Measurements from ENCODE around the gene PIK3R2. TPM values are rescaled to one million over a fixed set of nuclear protein-coding genes. Genes with fewer than 3 reads are reported as not detected.

PIK3R2 gene
- total RNA-seq, 4 donors from 2014 or later = 6.3 to 11.7 (median 7.4) TPM

DNA sequence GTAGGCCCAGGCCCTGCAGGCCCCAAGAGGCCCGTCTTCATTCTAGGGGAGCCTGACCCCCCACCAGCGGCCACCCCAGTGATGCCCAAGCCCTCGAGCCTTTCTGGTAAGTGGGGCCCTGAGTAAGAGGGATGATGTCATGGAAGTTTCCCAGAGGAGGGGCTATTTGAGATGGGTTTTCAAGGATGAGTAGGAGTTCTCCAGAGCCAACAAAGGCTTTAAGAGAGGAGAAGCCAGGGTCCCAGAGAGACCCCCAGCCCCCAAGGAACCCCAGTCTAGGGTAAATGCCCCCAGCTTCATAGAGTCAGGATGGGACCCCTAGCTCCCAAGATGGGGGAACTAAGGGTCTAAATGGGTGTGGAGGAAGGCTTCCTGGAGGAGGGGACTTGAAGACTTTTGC lies 9.1 kb upstream of the PIK3R2 start:
- no peak for ATAC-seq (ENCODE audit: low FRiP score)
- TF ChIP-seq, protein P1, sequence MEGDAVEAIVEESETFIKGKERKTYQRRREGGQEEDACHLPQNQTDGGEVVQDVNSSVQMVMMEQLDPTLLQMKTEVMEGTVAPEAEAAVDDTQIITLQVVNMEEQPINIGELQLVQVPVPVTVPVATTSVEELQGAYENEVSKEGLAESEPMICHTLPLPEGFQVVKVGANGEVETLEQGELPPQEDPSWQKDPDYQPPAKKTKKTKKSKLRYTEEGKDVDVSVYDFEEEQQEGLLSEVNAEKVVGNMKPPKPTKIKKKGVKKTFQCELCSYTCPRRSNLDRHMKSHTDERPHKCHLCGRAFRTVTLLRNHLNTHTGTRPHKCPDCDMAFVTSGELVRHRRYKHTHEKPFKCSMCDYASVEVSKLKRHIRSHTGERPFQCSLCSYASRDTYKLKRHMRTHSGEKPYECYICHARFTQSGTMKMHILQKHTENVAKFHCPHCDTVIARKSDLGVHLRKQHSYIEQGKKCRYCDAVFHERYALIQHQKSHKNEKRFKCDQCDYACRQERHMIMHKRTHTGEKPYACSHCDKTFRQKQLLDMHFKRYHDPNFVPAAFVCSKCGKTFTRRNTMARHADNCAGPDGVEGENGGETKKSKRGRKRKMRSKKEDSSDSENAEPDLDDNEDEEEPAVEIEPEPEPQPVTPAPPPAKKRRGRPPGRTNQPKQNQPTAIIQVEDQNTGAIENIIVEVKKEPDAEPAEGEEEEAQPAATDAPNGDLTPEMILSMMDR (IDR thresholded peaks at IDR 0.05) = no peak

DNA sequence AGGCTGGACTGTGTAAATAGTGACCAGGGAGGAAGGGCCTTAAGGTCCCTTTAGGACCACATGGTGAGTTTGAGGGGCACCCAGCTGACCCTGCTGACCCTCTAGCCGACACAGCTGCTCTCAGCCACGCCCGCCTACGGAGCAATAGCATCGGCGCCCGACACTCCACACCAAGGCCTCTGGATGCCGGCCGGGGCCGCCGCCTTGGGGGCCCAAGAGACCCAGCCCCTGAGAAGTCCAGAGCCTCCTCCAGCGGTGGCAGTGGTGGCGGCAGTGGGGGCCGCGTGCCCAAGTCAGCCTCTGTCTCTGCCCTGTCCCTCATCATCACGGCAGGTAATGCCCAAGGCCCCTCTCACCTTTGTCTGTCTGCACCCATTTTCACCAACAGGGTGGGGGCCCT lies 8.6 kb upstream of the PIK3R2 start:
- TF ChIP-seq, protein P1 (IDR thresholded peaks at IDR 0.05) = no peak
- no peak for DNase-seq (ENCODE audit: low spot score)
- ATAC-seq (ENCODE audit: low FRiP score) = no peak

More for the DNA sequence above, 9.1 kb upstream of the PIK3R2 start:
- DNase-seq (ENCODE audit: low spot score) = no peak

DNA sequence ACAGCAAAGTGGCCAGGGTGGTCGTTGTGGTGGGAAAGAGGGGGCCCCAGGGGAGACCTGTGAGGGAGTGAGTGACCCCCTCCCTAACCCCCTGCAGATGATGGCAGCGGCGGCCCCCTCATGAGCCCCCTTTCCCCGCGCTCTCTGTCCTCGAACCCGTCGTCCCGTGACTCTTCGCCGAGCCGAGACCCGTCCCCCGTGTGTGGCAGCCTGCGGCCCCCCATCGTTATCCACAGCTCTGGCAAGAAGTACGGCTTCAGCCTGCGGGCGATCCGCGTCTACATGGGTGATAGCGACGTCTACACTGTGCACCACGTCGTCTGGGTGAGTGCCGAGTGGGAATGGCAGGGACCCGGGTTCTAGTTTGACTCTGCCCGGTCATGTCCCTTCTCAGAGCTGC lies 8.1 kb upstream of the PIK3R2 start:
- ATAC-seq (ENCODE audit: low FRiP score) = no peak
- TF ChIP-seq, protein P1 (IDR thresholded peaks at IDR 0.05) = no peak
- no peak for DNase-seq (ENCODE audit: low spot score)

DNA sequence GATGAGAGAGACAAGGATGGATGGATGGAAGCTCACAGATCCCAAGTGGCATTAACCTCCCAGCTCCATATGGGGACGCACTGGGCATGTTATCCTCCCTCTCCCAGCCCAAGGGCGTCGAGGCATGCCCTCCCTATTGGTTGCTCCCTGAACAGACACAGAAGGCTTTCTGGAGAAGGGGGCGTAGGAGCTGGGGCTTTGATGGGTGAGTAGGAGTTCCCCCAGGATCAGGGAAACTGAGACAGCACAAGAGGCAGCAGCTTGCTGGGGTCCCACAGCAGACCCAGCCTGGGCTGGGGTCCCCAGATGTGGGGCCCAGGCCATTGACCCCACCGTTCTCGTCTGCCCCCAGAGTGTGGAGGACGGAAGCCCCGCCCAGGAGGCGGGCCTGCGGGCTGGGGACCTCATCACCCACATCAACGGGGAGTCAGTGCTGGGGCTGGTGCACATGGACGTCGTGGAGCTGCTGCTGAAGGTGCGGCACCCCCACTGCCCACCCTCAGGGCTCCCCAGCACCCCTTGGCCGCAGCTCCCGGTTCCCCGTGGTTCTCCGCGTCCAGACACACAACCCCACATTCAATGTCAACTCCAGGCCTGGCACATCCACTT lies 7.5 kb upstream of the PIK3R2 start:
- TF ChIP-seq, protein P1 (IDR thresholded peaks at IDR 0.05) = no peak
- ATAC-seq (ENCODE audit: low FRiP score) = no peak
- no peak for DNase-seq (ENCODE audit: low spot score)

DNA sequence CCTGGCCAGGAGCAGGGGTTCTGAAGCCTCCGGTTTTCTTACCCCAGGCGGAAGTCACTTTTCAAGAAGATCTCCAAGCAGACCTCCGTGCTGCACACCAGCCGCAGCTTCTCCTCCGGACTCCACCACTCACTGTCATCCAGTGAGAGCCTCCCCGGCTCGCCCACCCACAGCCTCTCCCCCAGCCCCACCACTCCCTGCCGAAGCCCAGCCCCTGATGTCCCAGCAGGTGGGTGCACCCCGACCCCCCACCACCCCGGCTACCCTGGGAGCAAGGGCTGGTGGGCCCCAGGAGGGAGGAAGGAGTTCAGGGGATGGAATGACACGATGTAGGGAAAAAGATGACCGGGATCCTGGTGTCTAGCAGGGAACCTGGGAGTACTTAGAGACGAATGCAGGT lies 5.6 kb upstream of the PIK3R2 start:
- ATAC-seq (ENCODE audit: low FRiP score) (no peak), DNase-seq (ENCODE audit: low spot score) (no peak)
- TF ChIP-seq, protein P1 (IDR thresholded peaks at IDR 0.05) = no peak

DNA sequence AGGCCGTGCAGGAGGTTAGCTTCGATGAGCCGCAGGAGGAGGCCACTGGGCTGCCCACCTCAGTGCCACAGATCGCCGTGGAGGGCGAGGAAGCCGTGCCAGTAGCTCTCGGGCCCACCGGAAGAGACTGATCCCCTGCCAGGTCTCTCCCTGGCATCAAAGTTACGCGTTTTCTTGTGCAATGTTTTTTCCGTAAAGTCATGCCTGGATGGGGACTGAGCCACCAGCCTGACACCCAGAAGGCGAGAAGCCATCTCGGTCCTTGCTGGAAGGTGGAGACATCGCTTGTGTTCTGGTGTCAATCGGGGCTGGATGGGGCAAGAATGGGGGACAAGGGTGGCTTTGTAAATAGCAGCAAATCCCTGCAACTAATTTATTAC lies 3.4 kb upstream of the PIK3R2 start:
- TF ChIP-seq, protein P1 (IDR thresholded peaks at IDR 0.05) = no peak
- ATAC-seq (ENCODE audit: low FRiP score) (no peak), DNase-seq (ENCODE audit: low spot score) (no peak)

DNA sequence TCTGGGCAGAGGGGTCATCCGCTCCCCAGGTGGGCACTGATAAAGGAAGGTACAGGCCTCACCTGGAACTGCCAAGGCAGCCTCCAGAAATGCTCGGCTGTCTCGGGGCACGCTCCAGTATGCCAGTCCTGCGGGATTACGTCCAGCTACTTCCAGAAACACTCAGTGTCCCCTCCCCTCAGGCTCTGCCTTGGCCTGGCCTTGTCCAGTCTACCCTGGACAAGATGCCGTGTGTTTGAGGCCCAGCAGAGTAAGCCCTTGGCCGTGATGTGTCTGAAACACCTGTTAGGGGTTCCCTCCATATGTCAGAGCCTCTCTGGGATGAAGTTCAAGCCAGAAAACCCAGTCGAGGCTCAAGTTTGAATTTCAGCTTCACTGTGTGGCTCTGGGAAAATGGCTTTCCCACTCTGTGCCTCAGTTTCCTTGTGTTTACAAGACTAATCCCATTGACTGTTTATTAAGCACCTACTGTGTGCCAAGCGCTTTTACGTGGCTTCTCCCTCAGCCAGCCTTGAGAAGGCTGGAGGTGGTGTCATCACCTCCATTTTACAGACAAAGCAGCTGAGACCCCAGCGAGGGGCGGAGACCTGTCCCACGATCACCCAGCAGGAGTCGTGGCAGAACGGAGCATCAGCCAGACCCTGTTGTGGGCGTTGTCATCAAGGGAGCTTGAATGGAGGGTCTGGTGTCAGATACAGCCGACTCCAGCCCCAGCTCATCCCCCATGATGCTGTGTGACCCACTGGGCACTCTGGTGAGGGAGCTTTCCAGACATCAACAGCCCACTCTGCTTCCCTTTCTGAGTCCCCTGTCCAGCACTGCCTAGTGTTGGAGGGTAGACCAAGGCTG lies 2.0 kb upstream of the PIK3R2 start:
- TF ChIP-seq, protein P1 (IDR thresholded peaks at IDR 0.05) = no peak
- ATAC-seq (ENCODE audit: low FRiP score) (no peak), DNase-seq (ENCODE audit: low spot score) (no peak)
